Large intestine (tissue), 3 donors: ENCODE measurements around the gene FAM131B. TPM values are rescaled to one million over a fixed set of nuclear protein-coding genes. Genes with fewer than 3 reads are reported as not detected.

Source experiments
- DNase-seq, 2 donors: peaks; one replicate each; pipeline versions ENCODE4 v3.0.0 to v3.0.0-alpha.2; 2013
- H3K27ac ChIP-seq: one replicate; pipeline ENCODE4 v1.5.1; 2013; ENCODE audit warnings: low read length
- H3K27me3 ChIP-seq: 2 replicates; pipeline ENCODE4 v1.6.1; 2013; ENCODE audit warnings: low read length; ENCODE audit not compliant: control insufficient read depth, insufficient read depth
- H3K36me3 ChIP-seq: 2 replicates; pipeline ENCODE4 v1.6.1; 2013; ENCODE audit warnings: low read length; ENCODE audit not compliant: control insufficient read depth, insufficient read depth
- H3K4me1 ChIP-seq: one replicate; pipeline ENCODE4 v1.6.1; 2013; ENCODE audit warnings: low read length; ENCODE audit not compliant: control insufficient read depth, insufficient read depth
- H3K4me3 ChIP-seq: one replicate; pipeline ENCODE4 v1.5.1; 2013; ENCODE audit warnings: low read length
- H3K9me3 ChIP-seq: one replicate; pipeline ENCODE4 v1.6.1; 2013; ENCODE audit warnings: mild to moderate bottlenecking, low read depth, low read length, moderate library complexity; ENCODE audit not compliant: control insufficient read depth
- WGBS: methylation state at CpG from one replicate; pipeline ENCODE4 v1.1.5; 2013; ENCODE audit warnings: low lambda C conversion rate; ENCODE audit not compliant: insufficient coverage; 5-methylcytosine and 5-hydroxymethylcytosine counted together
- polyA plus RNA-seq: library from polyadenylated mRNA; unstranded; fragments of 120-200 nt; gene quantifications from one replicate; pipeline ENCODE4 v1.2.1, GENCODE V29; 2013

FAM131B gene
- polyA plus RNA-seq, 1 donor = 5.8 TPM

- Histone ChIP-seq H3K4me1 (no peaks in the 10 kb centered on the region), H3K27ac (no peak overlapping the region), H3K36me3 (peaks cover 74% of the 10 kb centered on the region), H3K27me3 (no peaks in the 10 kb centered on the region), H3K4me3 (no peak overlapping the region), H3K9me3 (no peaks in the 10 kb centered on the region)
- no CpG with 5 or more reads among the region's 6 CpGs for WGBS
- no peak for DNase-seq
Measured at GRCh38 chr7:143304938-143305337, 57.6 kb downstream of the FAM131B start.

GRCh38 chr7:143303733-143304132 is 58.8 kb downstream of the FAM131B start:
- DNase-seq = no peak
- no peak overlapping the region for H3K4me3 ChIP-seq
- no peaks in the 10 kb centered on the region for H3K4me1 ChIP-seq
- peaks cover 82% of the 10 kb centered on the region for H3K36me3 ChIP-seq
- no peaks in the 10 kb centered on the region for H3K27me3 ChIP-seq
- no peak overlapping the region for H3K27ac ChIP-seq
- no peaks in the 10 kb centered on the region for H3K9me3 ChIP-seq
- WGBS = 90% methylated on average over 2 of the region's 10 CpGs

Other genes with a start within 250 kb of the FAM131B start
- gene PIP, start 230.6 kb downstream of the FAM131B start, polyA plus RNA-seq = not detected
- not detected for gene TAS2R39, start 179.3 kb downstream of the FAM131B start, polyA plus RNA-seq
- not detected for gene TAS2R40, start 140.7 kb downstream of the FAM131B start, polyA plus RNA-seq
- 325 TPM for gene GSTK1, start 99.3 kb downstream of the FAM131B start, polyA plus RNA-seq
- gene TMEM139, start 77.8 kb downstream of the FAM131B start, polyA plus RNA-seq = 36.2 TPM
- gene CASP2, start 74.4 kb downstream of the FAM131B start, polyA plus RNA-seq = 29.4 TPM
- 1.6 TPM for gene CLCN1, start 46.6 kb downstream of the FAM131B start, polyA plus RNA-seq
- gene ZYX, start 18.6 kb upstream of the FAM131B start, polyA plus RNA-seq = 104 TPM
- gene EPHA1, start 46.1 kb upstream of the FAM131B start, polyA plus RNA-seq = 42.5 TPM
- not detected for gene TAS2R60, start 80.7 kb upstream of the FAM131B start, polyA plus RNA-seq
- gene TAS2R41, start 115.2 kb upstream of the FAM131B start, polyA plus RNA-seq = not detected
- gene CTAGE15, start 209.1 kb upstream of the FAM131B start, polyA plus RNA-seq = 5.2 TPM